ENCODE measurements around the gene CALR. TPM values are rescaled to one million over a fixed set of nuclear protein-coding genes. Genes with fewer than 3 reads are reported as not detected.

The CALR gene
- polyA plus RNA-seq, 1 donor (not counting 4 experiments of a cell fraction or from before 2014, with no cell fraction given): 899 TPM

GRCh38 chr19:12893582-12893981 lies 44.8 kb upstream of the CALR start:
- DNase-seq (ENCODE audit: low read depth, low spot score) (no peak), FAIRE-seq (no peak)
- Histone ChIP-seq H3K27me3 (ENCODE audit: control insufficient read depth, extremely low read depth, insufficient read depth, low read length) (no peaks in the 10 kb centered on the region), H2AFZ (ENCODE audit: control insufficient read depth, low read length) (no peak overlapping the region), H3K9me1 (ENCODE audit: control insufficient read depth, extremely low read depth, insufficient read depth, low read length) (no peaks in the 10 kb centered on the region), H3K4me2 (ENCODE audit: control insufficient read depth, extremely low read depth, insufficient read depth, low read depth, low read length) (no peak overlapping the region), H3K9me3 (ENCODE audit: control insufficient read depth, low read depth, low read length) (no peaks in the 10 kb centered on the region), H4K20me1 (ENCODE audit: control insufficient read depth, extremely low read depth, insufficient read depth, low read length) (no peaks in the 10 kb centered on the region), H3K4me3 (ENCODE audit: control insufficient read depth in 2 of 3, extremely low read depth in 1 of 3, insufficient read depth in 2 of 3, low read depth in 1 of 3, low read length in 3 of 3) (no peak overlapping the region), H3K36me3 (ENCODE audit: control insufficient read depth in 2 of 2, extremely low read depth in 1 of 2, insufficient read depth in 2 of 2, low read length in 2 of 2) (peaks cover 7 to 20% of the 10 kb centered on the region in 2 experiments), H3K79me2 (ENCODE audit: control insufficient read depth, insufficient read depth, low read length) (peaks cover 10% of the 10 kb centered on the region), H3K27ac (ENCODE audit: control insufficient read depth, insufficient read depth, low read length) (no peak overlapping the region), H3K9ac (ENCODE audit: control insufficient read depth, extremely low read depth, insufficient read depth, low read length) (no peak overlapping the region), H3K4me1 (ENCODE audit: control insufficient read depth, extremely low read depth, insufficient read depth, low read length) (peaks cover 7% of the 10 kb centered on the region)
- dilution Hi-C loops (cut with MboI; ENCODE audit: extremely low pct_ligation_motif_present, low sequenced_read_pairs): no loop called here
- no peak for TF ChIP-seq EZH2 (IDR thresholded peaks at IDR 0.05; ENCODE audit: low read length)
- TF ChIP-seq CTCF (optimal IDR thresholded peaks at IDR 0.05 in 1 of 3, IDR thresholded peaks at IDR 0.05 in 1 of 3, conservative IDR thresholded peaks at IDR 0.05 in 1 of 3; ENCODE audit: extremely low read depth in 1 of 3, insufficient read depth in 2 of 3, low read length in 3 of 3): no peak

GRCh38 chr19:12896460-12896859 lies 41.9 kb upstream of the CALR start:
- TF ChIP-seq CTCF (optimal IDR thresholded peaks at IDR 0.05 in 1 of 3, IDR thresholded peaks at IDR 0.05 in 1 of 3, conservative IDR thresholded peaks at IDR 0.05 in 1 of 3; ENCODE audit: extremely low read depth in 1 of 3, insufficient read depth in 2 of 3, low read length in 3 of 3) (no peak), EZH2 (IDR thresholded peaks at IDR 0.05; ENCODE audit: low read length) (no peak)
- Histone ChIP-seq H3K27me3 (ENCODE audit: control insufficient read depth, extremely low read depth, insufficient read depth, low read length) (no peaks in the 10 kb centered on the region), H3K4me2 (ENCODE audit: control insufficient read depth, extremely low read depth, insufficient read depth, low read depth, low read length) (no peak overlapping the region), H3K9ac (ENCODE audit: control insufficient read depth, extremely low read depth, insufficient read depth, low read length) (no peak overlapping the region), H3K9me3 (ENCODE audit: control insufficient read depth, low read depth, low read length) (no peaks in the 10 kb centered on the region), H2AFZ (ENCODE audit: control insufficient read depth, low read length) (no peak overlapping the region), H3K9me1 (ENCODE audit: control insufficient read depth, extremely low read depth, insufficient read depth, low read length) (no peaks in the 10 kb centered on the region), H3K27ac (ENCODE audit: control insufficient read depth, insufficient read depth, low read length) (no peak overlapping the region), H3K4me1 (ENCODE audit: control insufficient read depth, extremely low read depth, insufficient read depth, low read length) (peaks cover 7% of the 10 kb centered on the region), H3K36me3 (ENCODE audit: control insufficient read depth in 2 of 2, extremely low read depth in 1 of 2, insufficient read depth in 2 of 2, low read length in 2 of 2) (peaks cover 12 to 20% of the 10 kb centered on the region in 2 experiments), H3K4me3 (ENCODE audit: control insufficient read depth in 2 of 3, extremely low read depth in 1 of 3, insufficient read depth in 2 of 3, low read depth in 1 of 3, low read length in 3 of 3) (no peak overlapping the region), H4K20me1 (ENCODE audit: control insufficient read depth, extremely low read depth, insufficient read depth, low read length) (no peaks in the 10 kb centered on the region), H3K79me2 (ENCODE audit: control insufficient read depth, insufficient read depth, low read length) (peaks cover 6% of the 10 kb centered on the region)
- dilution Hi-C loops (cut with MboI; ENCODE audit: extremely low pct_ligation_motif_present, low sequenced_read_pairs): no loop called here
- DNase-seq (ENCODE audit: low read depth, low spot score) (no peak), FAIRE-seq (no peak)

Measured in keratinocyte (primary cell).